H1 (cell line): Measurements from ENCODE around the gene IRF8.

Source experiments
- BRCA1 ChIP-seq: IDR thresholded peaks from 2 replicates; pipeline ENCODE4 v1.6.1; 2012; ENCODE audit warnings: low read depth, low read length, improper control_type of control experiment
- CBX5 ChIP-seq: fragments of 300-800, 300-1000 bp; sonication (generic); IDR thresholded peaks from 2 replicates; pipeline ENCODE4 v1.7.1; 2016; ENCODE audit warnings: antibody characterized with exemption, low read length, low read depth
- CTCF ChIP-seq, 3 experiments: IDR thresholded peaks; 1 replicate in 2 of 3; 2 replicates in 1 of 3; pipeline versions ENCODE4 v1.5.1 to v1.6.1; 2011; ENCODE audit warnings: low read length in 3 of 3, mild to moderate bottlenecking in 3 of 3, inconsistent platforms in 2 of 3, low read depth in 1 of 3, moderate library complexity in 1 of 3; ENCODE audit not compliant: insufficient read depth in 1 of 3; ENCODE audit errors: control extremely low read depth in 1 of 3
- EGR1 ChIP-seq: IDR thresholded peaks from 2 replicates; pipeline ENCODE4 v1.6.1; 2011; ENCODE audit warnings: low read depth, low read length, borderline replicate concordance
- HDAC6 ChIP-seq: IDR thresholded peaks from one replicate; pipeline ENCODE4 v1.7.1; 2012; ENCODE audit warnings: low read depth, mild to moderate bottlenecking, inconsistent platforms, low read length, moderate library complexity
- MAFK ChIP-seq: IDR thresholded peaks from 2 replicates; pipeline ENCODE4 v1.6.1; 2012; ENCODE audit warnings: low read depth, mild to moderate bottlenecking, improper control_type of control experiment, low read length
- POLR2A ChIP-seq, 2 experiments: IDR thresholded peaks; 1 replicate in 1 of 2; 2 replicates in 1 of 2; pipeline ENCODE4 v1.6.1; 2011; ENCODE audit warnings: low read depth in 2 of 2, low read length in 2 of 2, mild to moderate bottlenecking in 2 of 2; ENCODE audit errors: control extremely low read depth in 1 of 2
- POLR2AphosphoS5 ChIP-seq: IDR thresholded peaks from 2 replicates; pipeline ENCODE4 v1.6.1; 2011; ENCODE audit warnings: low read depth, low read length
- RAD21 ChIP-seq, 2 experiments: IDR thresholded peaks in 1 of 2; conservative IDR thresholded peaks in 1 of 2; 2 replicates each; pipeline ENCODE4 v1.6.1; 2011; ENCODE audit warnings: low read depth in 2 of 2, low read length in 2 of 2, improper control_type of control experiment in 1 of 2, inconsistent platforms in 1 of 2, mild to moderate bottlenecking in 1 of 2, moderate library complexity in 1 of 2
- SIN3A ChIP-seq, 2 experiments: IDR thresholded peaks in 1 of 2; conservative IDR thresholded peaks in 1 of 2; 2 replicates each; pipeline ENCODE4 v1.6.1; 2011 to 2012; ENCODE audit warnings: low read length in 2 of 2, improper control_type of control experiment in 1 of 2, low read depth in 1 of 2, mild to moderate bottlenecking in 1 of 2
- SIX5 ChIP-seq: IDR thresholded peaks from 2 replicates; pipeline ENCODE4 v1.6.1; 2011; ENCODE audit warnings: mild to moderate bottlenecking, low read depth, low read length
- SRF ChIP-seq: IDR thresholded peaks from 2 replicates; pipeline ENCODE4 v1.6.1; 2011; ENCODE audit warnings: mild to moderate bottlenecking, low read depth, low read length, moderate library complexity
- YY1 ChIP-seq: IDR thresholded peaks from 2 replicates; pipeline ENCODE4 v1.6.1; 2011; ENCODE audit warnings: low read depth, mild to moderate bottlenecking, low read length

DNA sequence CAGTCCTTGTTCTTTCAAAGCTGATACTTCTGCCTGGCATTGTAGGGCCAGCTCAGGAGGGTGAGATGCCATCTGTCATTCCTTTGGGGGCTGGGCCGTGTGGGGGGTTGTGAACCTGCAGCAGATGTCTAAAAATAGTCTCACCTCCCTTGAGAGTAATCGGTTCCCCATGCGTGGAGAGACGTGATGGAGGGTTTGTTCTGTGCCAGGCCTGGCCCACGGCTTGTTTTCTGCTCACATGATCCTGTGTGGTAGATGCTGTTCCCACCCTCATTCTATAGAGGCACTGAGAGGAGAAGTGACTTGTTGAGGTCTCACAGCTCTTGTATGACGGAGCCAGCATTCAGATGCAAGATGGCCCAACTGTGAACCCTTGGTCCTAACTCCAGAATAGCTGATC, 4.6 kb downstream of the IRF8 start:
- no peak for TF ChIP-seq SIN3A (conservative IDR thresholded peaks at IDR 0.05 in 1 of 2, IDR thresholded peaks at IDR 0.05 in 1 of 2; ENCODE audit: low read depth in 1 of 2, low read length in 2 of 2)
- no peak for TF ChIP-seq CTCF (IDR thresholded peaks at IDR 0.05; ENCODE audit: control extremely low read depth in 1 of 3, insufficient read depth in 1 of 3, low read depth in 1 of 3, low read length in 3 of 3)
- no peak for TF ChIP-seq RAD21 (IDR thresholded peaks at IDR 0.05 in 1 of 2, conservative IDR thresholded peaks at IDR 0.05 in 1 of 2; ENCODE audit: low read depth in 2 of 2, low read length in 2 of 2)
- TF ChIP-seq POLR2A (IDR thresholded peaks at IDR 0.05; ENCODE audit: control extremely low read depth in 1 of 2, low read depth in 2 of 2, low read length in 2 of 2): no peak
- no peak for TF ChIP-seq EGR1
- no peak for TF ChIP-seq MAFK
- TF ChIP-seq SRF: no peak
- TF ChIP-seq HDAC6: no peak
- TF ChIP-seq YY1: no peak
- TF ChIP-seq BRCA1: no peak
- TF ChIP-seq CBX5: no peak
- no peak for TF ChIP-seq POLR2AphosphoS5
- no peak for TF ChIP-seq SIX5
